ENCODE results near the gene STK39.
A peak's percentile ranks its signal among the peaks of the same experiment; 100 is the strongest.
"Not testable (repeated sequence)": the region's sequence is repeated elsewhere in the genome, so short reads cannot be mapped to it uniquely, and the experiment has no call there.

STK39 gene

GRCh38 chr2:168247341-168248261 lies at the start of gene STK39:
TSS of gene STK39 (minus strand) at chr2:168247595. CDS start at chr2:168247435, 160 bp downstream.
- DNase-seq (ENCODE audit: low spot score): peak; percentile 79

GRCh38 chr2:168295051-168295450 lies 47.7 kb upstream of the STK39 start:
- no peak for DNase-seq (ENCODE audit: low spot score)

GRCh38 chr2:168294409-168294808 lies 47.0 kb upstream of the STK39 start:
- DNase-seq (ENCODE audit: low spot score): no peak

GRCh38 chr2:168293766-168294165 lies 46.4 kb upstream of the STK39 start:
- no peak for DNase-seq (ENCODE audit: low spot score)

GRCh38 chr2:168290391-168290790 lies 43.0 kb upstream of the STK39 start:
- DNase-seq (ENCODE audit: low spot score): no peak

GRCh38 chr2:168289880-168290279 lies 42.5 kb upstream of the STK39 start:
- no peak for DNase-seq (ENCODE audit: low spot score)

GRCh38 chr2:168286535-168286934 lies 39.1 kb upstream of the STK39 start:
- no peak for DNase-seq (ENCODE audit: low spot score)

- DNase-seq (ENCODE audit: low spot score): no peak
Observed at GRCh38 chr2:168278424-168278888, 31.1 kb upstream of the STK39 start.

GRCh38 chr2:168277276-168277675 lies 29.9 kb upstream of the STK39 start:
- DNase-seq (ENCODE audit: low spot score): no peak

GRCh38 chr2:168272225-168272624 lies 24.8 kb upstream of the STK39 start:
- no peak for DNase-seq (ENCODE audit: low spot score)

- not testable (repeated sequence) for DNase-seq (ENCODE audit: low spot score)
Observed at GRCh38 chr2:168262926-168263325, 15.5 kb upstream of the STK39 start.

- DNase-seq (ENCODE audit: low spot score): no peak
Observed at GRCh38 chr2:168256448-168256847, 9.1 kb upstream of the STK39 start.

- DNase-seq (ENCODE audit: low spot score): no peak
Observed at GRCh38 chr2:168255866-168256265, 8.5 kb upstream of the STK39 start.

- no peak for DNase-seq (ENCODE audit: low spot score)
Observed at GRCh38 chr2:168255103-168255502, 7.7 kb upstream of the STK39 start.

- DNase-seq (ENCODE audit: low spot score): no peak
Observed at GRCh38 chr2:168254158-168254935, 7.0 kb upstream of the STK39 start.

- no peak for DNase-seq (ENCODE audit: low spot score)
Observed at GRCh38 chr2:168253379-168253778, 6.0 kb upstream of the STK39 start.

- DNase-seq (ENCODE audit: low spot score): no peak
Observed at GRCh38 chr2:168252976-168253375, 5.6 kb upstream of the STK39 start.

GRCh38 chr2:168246483-168247340 lies 683 bp downstream of the STK39 start:
- DNase-seq (ENCODE audit: low spot score): peak; percentile 80

GRCh38 chr2:168246072-168246482 lies 1.3 kb downstream of the STK39 start:
- no peak for DNase-seq (ENCODE audit: low spot score)

- DNase-seq (ENCODE audit: low spot score): no peak
Observed at GRCh38 chr2:168245074-168245825, 2.1 kb downstream of the STK39 start.

- DNase-seq (ENCODE audit: low spot score): no peak
Observed at GRCh38 chr2:168244318-168244717, 3.1 kb downstream of the STK39 start.
